Choroid plexus epithelial cell (primary cell): Measurements from ENCODE around the gene AIRE.
A peak's percentile ranks its signal among the peaks of the same experiment; 100 is the strongest.

Experiments
- DNase-seq: peaks from one replicate; pipeline ENCODE4 v3.0.0-alpha.2; 2010; ENCODE audit warnings: low read depth
- H3K4me3 ChIP-seq: 2 replicates; pipeline ENCODE4 v1.5.1; 2011; ENCODE audit warnings: low read depth, mild to moderate bottlenecking, control low read depth, low read length, moderate library complexity
- TF ChIP-seq, protein P1 (sequence below): conservative IDR thresholded peaks from 2 replicates; pipeline ENCODE4 v1.5.1; 2011; ENCODE audit warnings: low read depth, mild to moderate bottlenecking, control low read depth, inconsistent platforms, low read length, moderate library complexity

Gene AIRE

DNA sequence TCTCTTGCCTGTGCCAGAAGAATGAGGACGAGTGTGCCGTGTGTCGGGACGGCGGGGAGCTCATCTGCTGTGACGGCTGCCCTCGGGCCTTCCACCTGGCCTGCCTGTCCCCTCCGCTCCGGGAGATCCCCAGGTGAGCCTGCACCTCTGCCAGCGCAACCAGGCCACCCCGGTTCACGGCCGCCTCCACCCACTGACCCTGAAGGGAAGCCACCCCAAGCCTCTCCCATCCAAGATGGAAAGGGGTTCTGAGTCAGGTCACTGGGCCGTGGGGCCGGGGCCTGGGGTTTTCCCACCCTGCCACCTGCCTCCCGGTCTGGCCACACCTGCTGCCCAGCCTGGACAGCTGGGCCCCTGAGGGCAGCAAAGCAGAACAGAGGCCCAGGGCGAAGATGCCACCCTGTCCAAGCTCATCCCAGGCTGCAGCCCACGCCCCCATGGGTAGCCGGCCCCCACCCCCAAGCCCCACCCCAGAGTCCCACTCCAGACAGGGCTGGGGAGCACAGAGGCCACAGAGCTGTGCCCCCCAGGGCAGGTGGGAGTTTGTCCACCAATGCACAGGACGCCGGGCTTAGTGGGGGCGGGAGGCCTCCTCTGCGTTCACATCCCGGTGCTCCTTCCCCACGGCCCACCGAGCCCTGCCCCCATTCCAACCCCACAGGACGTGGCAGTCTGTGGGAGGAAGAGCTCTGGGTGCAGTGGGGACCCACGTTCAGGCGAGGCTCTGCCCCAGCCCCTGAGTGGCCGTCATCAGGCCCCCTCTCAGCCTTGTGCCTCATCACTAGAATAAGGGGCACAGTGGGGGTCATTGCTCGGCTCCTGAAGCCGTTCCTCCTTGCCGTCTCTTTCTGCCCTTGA, 5.6 kb downstream of the AIRE start:
- no peak for DNase-seq
- H3K4me3 ChIP-seq = no peak overlapping the region
- TF ChIP-seq, protein P1, sequence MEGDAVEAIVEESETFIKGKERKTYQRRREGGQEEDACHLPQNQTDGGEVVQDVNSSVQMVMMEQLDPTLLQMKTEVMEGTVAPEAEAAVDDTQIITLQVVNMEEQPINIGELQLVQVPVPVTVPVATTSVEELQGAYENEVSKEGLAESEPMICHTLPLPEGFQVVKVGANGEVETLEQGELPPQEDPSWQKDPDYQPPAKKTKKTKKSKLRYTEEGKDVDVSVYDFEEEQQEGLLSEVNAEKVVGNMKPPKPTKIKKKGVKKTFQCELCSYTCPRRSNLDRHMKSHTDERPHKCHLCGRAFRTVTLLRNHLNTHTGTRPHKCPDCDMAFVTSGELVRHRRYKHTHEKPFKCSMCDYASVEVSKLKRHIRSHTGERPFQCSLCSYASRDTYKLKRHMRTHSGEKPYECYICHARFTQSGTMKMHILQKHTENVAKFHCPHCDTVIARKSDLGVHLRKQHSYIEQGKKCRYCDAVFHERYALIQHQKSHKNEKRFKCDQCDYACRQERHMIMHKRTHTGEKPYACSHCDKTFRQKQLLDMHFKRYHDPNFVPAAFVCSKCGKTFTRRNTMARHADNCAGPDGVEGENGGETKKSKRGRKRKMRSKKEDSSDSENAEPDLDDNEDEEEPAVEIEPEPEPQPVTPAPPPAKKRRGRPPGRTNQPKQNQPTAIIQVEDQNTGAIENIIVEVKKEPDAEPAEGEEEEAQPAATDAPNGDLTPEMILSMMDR = no peak

DNA sequence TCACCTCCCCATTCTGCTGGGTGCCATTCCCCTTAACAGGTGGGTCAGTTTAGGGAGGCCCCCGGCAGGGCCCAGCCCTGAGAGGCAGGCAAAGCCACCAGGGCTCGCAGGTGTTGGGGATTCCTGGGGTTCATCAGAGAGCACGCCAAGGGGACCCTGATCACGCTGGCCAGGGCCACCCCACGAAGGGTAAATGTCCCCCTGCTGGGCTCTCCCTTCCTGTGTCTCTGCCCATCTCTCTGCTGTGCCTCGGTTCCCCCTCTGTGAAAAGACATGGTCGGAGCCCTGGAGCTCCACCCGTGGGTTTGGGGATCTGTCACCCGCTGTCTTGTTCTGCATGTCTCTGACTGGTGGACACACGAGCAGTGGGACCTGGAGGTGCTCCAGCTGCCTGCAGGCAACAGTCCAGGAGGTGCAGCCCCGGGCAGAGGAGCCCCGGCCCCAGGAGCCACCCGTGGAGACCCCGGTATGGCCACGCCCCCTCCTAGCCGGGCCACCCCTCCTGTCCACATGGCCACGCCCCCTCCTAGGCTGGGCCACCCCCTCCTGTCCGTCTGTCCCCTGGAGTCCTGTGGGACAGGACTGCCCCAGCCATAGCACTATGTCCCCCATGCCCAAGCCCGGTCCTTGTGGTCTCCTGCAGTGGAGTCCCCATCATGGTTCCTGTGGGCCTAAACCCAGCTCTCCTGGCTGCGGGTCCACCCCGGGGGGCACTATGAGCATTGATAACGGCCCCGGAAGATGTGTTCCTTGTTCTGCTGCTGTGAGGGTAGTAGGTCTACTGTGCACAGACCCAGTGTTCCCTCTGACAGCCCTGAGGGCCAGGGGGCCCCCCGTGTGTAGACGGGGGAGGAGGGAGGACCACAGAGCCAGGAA, 6.5 kb downstream of the AIRE start:
- DNase-seq = no peak
- H3K4me3 ChIP-seq = no peak overlapping the region
- TF ChIP-seq, protein P1 = no peak

DNA sequence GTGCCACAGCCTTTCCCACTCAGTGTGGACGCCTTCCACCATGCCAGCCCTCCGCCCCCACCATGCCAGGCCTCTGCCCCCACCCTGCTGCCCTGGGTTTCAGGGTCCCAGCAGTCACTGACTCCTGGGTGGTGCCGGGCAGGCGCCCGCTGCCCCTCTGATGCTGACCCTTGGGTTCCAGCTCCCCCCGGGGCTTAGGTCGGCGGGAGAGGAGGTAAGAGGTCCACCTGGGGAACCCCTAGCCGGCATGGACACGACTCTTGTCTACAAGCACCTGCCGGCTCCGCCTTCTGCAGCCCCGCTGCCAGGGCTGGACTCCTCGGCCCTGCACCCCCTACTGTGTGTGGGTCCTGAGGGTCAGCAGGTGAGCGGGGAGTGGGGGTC, 7.1 kb downstream of the AIRE start:
- TF ChIP-seq, protein P1 = no peak
- no peak overlapping the region for H3K4me3 ChIP-seq
- DNase-seq = no peak

DNA sequence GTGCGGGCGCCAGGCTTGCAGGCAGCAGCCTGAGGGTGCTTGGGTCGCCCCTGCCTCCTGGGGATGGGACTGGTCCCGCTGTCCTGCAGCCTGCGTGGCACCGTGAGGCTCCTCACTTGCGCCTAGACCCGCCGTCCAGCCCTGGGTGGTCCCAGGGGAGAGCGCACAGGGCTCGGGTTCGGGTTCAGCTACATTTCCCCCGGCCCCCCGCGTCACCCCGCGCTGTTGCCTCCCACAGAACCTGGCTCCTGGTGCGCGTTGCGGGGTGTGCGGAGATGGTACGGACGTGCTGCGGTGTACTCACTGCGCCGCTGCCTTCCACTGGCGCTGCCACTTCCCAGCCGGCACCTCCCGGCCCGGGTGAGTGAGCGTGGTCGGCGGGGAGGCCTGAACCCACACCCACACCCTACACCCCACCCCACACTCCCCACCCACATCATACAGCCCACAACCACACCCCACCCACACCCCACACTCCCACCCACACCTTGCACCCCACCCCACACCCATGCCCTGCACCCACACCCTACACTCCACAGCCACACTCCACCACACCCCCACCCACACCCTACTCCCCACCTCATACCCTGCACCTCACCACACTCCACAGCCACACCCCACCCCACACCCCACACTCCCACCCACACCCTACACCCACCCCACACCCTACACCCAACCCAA, 8.0 kb downstream of the AIRE start:
- TF ChIP-seq, protein P1 = no peak
- DNase-seq = no peak
- H3K4me3 ChIP-seq = no peak overlapping the region

DNA sequence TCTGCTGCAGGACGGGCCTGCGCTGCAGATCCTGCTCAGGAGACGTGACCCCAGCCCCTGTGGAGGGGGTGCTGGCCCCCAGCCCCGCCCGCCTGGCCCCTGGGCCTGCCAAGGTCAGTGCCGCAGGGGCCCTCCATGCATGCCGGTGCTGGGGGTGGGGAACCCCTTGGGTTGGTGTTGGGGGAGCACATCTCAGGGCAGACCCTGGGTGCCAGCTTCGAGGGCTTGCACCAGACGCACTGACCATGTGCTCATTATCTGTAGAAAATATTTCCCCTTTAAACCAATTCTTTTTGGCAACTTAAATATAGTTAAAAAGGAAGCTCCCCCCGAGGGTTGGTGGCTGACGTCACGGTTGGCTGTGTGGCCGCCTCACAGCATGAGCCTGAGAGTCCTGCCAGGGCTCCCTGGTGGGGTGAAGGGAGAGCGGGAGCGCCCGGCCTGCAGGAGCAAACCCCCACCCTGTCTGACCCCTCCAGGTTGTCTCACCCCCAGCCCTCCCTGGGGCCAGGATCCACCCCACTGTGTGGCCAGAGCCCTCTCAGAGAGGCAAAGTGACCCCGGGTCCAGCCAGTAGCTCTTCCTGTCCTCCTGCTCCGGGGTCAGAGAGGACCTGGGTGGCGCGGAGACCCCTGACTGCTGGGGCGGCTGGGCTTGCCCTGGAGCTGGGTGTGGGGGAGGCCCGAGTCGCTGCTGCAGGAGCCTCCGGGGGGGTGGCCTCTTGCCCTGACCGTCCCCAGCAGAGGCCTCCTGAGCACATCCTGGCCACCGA, 8.9 kb downstream of the AIRE start:
- TF ChIP-seq, protein P1 = no peak
- H3K4me3 ChIP-seq = no peak overlapping the region
- peak; percentile 82 for DNase-seq

DNA sequence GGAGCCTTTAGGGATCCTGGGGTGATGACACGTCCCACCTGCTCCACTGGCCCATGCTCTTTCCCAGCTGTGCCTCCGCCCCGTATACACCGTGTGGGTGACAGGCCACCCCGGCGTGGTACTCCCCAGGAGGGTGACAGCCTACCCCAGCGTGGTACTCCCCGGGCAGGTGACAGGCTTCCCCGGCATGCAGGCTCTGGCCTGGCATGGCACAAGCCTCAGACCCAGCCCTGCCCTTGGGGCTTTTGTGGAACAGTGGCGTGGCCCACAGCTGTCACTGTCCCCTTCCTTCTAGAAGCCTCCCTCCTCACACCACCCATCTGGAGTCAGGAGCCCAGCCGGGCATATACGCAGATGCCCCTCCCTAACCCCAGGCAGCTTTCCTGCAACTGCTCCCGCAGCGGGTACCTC, 9.5 kb downstream of the AIRE start:
- no peak overlapping the region for H3K4me3 ChIP-seq
- DNase-seq = peak; percentile 26
- TF ChIP-seq, protein P1 = no peak
